K562 (cell line): ENCODE results near the gene MFSD12. TPM values are rescaled to one million over a fixed set of nuclear protein-coding genes. Genes with fewer than 3 reads are reported as not detected.

Experiments
- ARID1B ChIP-seq: fragments of 450-650 bp; IDR thresholded peaks from 2 replicates; pipeline ENCODE4 v1.6.1; 2016; ENCODE audit warnings: antibody characterized with exemption, mild to moderate bottlenecking, inconsistent platforms
- CHAMP1 ChIP-seq: fragments of 450-650 bp; IDR thresholded peaks from 2 replicates; pipeline ENCODE4 v1.6.1; 2016; ENCODE audit warnings: mild to moderate bottlenecking
- FOXJ3 ChIP-seq: sonication (generic); formaldehyde crosslinking; IDR thresholded peaks from 2 replicates; pipeline ENCODE4 v1.4.0; 2020; ENCODE audit warnings: mild to moderate bottlenecking, missing genetic modification reagents
- MAX ChIP-seq: sonication (generic); formaldehyde crosslinking; IDR thresholded peaks from 2 replicates; pipeline ENCODE4 v1.9.0; 2022; ENCODE audit warnings: mild to moderate bottlenecking, missing genetic modification reagents
- POLR2B ChIP-seq: fragments of 450-650 bp; IDR thresholded peaks from 2 replicates; pipeline ENCODE4 v1.6.1; 2018; ENCODE audit warnings: low read depth; ENCODE audit not compliant: partially characterized antibody
- PTTG1 ChIP-seq: fragments of 450-650 bp; IDR thresholded peaks from 2 replicates; pipeline ENCODE4 v1.6.1; 2016; ENCODE audit warnings: low read depth, mild to moderate bottlenecking, missing genetic modification characterization, missing compliant biosample characterization
- SMARCE1 ChIP-seq: fragments of 450-650 bp; IDR thresholded peaks from 2 replicates; pipeline ENCODE4 v1.7.1; 2016; ENCODE audit warnings: mild to moderate bottlenecking
- SRSF1 ChIP-seq: fragments of 200-400 bp; formaldehyde crosslinking; IDR thresholded peaks from 2 replicates; pipeline ENCODE4 v1.6.1; 2017; ENCODE audit warnings: mild to moderate bottlenecking, low read depth, low read length, moderate library complexity
- TCF7 ChIP-seq: sonication (generic); IDR thresholded peaks from 2 replicates; pipeline ENCODE4 v1.6.1; 2016; ENCODE audit warnings: antibody characterized with exemption, borderline replicate concordance
- ZNF224 ChIP-seq: sonication (generic); formaldehyde crosslinking; IDR thresholded peaks from 2 replicates; pipeline ENCODE4 v1.8.0; 2022; ENCODE audit warnings: mild to moderate bottlenecking, missing genetic modification reagents
- ZNF277 ChIP-seq: fragments of 250-450 bp; sonication (Bioruptor Pico); IDR thresholded peaks from 2 replicates; pipeline ENCODE4 v1.8.0; 2022; ENCODE audit warnings: inconsistent platforms, mild to moderate bottlenecking, moderate library complexity, borderline replicate concordance
- ZNF764 ChIP-seq: fragments of 250-450 bp; sonication (Bioruptor Pico); IDR thresholded peaks from 2 replicates; pipeline ENCODE4 v1.4.0; 2020; ENCODE audit warnings: low read depth, mild to moderate bottlenecking, moderate library complexity
- polyA plus RNA-seq, 8 experiments: library from polyadenylated mRNA; depleted of rRNA in 4 of 8; stranded (reverse) in 5 of 8; unstranded in 3 of 8; fragments of >200 nt; fragmentation: Nextera tagmentation in 2 of 8; fragmentation: Illumina TruSeq in 1 of 8; extraction: Ambion mirVana in 2 of 8; extraction: Trizol in 1 of 8; gene quantifications; 2 replicates each; pipeline versions ENCODE4 v1.2.1 to v1.2.3, GENCODE V29; 2011 to 2014; ENCODE audit warnings: inconsistent platforms in 1 of 8, missing spikeins in 1 of 8
- total RNA-seq, 7 experiments: library from RNA; depleted of rRNA in 6 of 7; stranded (reverse); fragments of >200 nt in 6 of 7; fragmentation: Illumina TruSeq in 2 of 7; extraction: Trizol in 2 of 7; gene quantifications; 2 replicates each; pipeline versions ENCODE4 v1.2.1 to v1.2.3, GENCODE V29; 2011 to 2021; ENCODE audit warnings: low replicate concordance in 1 of 7
- TF ChIP-seq, protein P1 (sequence below): fragments of 450-650 bp; formaldehyde crosslinking; IDR thresholded peaks from 2 replicates; pipeline ENCODE4 v1.4.0; 2022; ENCODE audit warnings: missing genetic modification characterization
- TF ChIP-seq, protein P2 (sequence below): fragments of 200-400 bp; formaldehyde crosslinking; IDR thresholded peaks from 2 replicates; pipeline ENCODE4 v1.6.1; 2017; ENCODE audit warnings: mild to moderate bottlenecking, low read depth, low read length, moderate library complexity
- TF ChIP-seq, protein P3 (sequence below): fragments of 450-650 bp; IDR thresholded peaks from 2 replicates; pipeline ENCODE4 v1.7.0; 2016; ENCODE audit warnings: borderline replicate concordance
- TF ChIP-seq, protein P4 (sequence below): sonication (generic); formaldehyde crosslinking; IDR thresholded peaks from 2 replicates; pipeline ENCODE4 v1.8.0; 2022; ENCODE audit warnings: missing genetic modification reagents, mild to moderate bottlenecking, moderate library complexity, borderline replicate concordance

MFSD12 gene
- total and polyA plus RNA-seq, 9 of the 15 experiments (the other 6 are each of a cell fraction or from before 2014, with no cell fraction given): 0.69 to 112 (median 31.8) TPM

GRCh38 chr19:3604987-3605343 lies 47.6 kb upstream of the MFSD12 start (continued):
- TF ChIP-seq ZNF277 (CRISPR knock-in tag) (no peak), POLR2B (no peak), CHAMP1 (no peak), PTTG1 (no peak), FOXJ3 (CRISPR knock-in tag) (no peak), ZNF764 (CRISPR knock-in tag) (no peak), TCF7 (no peak), MAX (CRISPR knock-in tag) (peak; percentile 46; the same call in 1 of the 2 replicates), SMARCE1 (no peak), ZNF224 (no peak), ARID1B (no peak), SRSF1 (no peak)
- TF ChIP-seq, protein P1, sequence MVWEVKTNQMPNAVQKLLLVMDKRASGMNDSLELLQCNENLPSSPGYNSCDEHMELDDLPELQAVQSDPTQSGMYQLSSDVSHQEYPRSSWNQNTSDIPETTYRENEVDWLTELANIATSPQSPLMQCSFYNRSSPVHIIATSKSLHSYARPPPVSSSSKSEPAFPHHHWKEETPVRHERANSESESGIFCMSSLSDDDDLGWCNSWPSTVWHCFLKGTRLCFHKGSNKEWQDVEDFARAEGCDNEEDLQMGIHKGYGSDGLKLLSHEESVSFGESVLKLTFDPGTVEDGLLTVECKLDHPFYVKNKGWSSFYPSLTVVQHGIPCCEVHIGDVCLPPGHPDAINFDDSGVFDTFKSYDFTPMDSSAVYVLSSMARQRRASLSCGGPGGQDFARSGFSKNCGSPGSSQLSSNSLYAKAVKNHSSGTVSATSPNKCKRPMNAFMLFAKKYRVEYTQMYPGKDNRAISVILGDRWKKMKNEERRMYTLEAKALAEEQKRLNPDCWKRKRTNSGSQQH: no peak
- TF ChIP-seq, protein P2, sequence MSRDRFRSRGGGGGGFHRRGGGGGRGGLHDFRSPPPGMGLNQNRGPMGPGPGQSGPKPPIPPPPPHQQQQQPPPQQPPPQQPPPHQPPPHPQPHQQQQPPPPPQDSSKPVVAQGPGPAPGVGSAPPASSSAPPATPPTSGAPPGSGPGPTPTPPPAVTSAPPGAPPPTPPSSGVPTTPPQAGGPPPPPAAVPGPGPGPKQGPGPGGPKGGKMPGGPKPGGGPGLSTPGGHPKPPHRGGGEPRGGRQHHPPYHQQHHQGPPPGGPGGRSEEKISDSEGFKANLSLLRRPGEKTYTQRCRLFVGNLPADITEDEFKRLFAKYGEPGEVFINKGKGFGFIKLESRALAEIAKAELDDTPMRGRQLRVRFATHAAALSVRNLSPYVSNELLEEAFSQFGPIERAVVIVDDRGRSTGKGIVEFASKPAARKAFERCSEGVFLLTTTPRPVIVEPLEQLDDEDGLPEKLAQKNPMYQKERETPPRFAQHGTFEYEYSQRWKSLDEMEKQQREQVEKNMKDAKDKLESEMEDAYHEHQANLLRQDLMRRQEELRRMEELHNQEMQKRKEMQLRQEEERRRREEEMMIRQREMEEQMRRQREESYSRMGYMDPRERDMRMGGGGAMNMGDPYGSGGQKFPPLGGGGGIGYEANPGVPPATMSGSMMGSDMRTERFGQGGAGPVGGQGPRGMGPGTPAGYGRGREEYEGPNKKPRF: no peak
- TF ChIP-seq, protein P3, sequence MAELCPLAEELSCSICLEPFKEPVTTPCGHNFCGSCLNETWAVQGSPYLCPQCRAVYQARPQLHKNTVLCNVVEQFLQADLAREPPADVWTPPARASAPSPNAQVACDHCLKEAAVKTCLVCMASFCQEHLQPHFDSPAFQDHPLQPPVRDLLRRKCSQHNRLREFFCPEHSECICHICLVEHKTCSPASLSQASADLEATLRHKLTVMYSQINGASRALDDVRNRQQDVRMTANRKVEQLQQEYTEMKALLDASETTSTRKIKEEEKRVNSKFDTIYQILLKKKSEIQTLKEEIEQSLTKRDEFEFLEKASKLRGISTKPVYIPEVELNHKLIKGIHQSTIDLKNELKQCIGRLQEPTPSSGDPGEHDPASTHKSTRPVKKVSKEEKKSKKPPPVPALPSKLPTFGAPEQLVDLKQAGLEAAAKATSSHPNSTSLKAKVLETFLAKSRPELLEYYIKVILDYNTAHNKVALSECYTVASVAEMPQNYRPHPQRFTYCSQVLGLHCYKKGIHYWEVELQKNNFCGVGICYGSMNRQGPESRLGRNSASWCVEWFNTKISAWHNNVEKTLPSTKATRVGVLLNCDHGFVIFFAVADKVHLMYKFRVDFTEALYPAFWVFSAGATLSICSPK: no peak
- TF ChIP-seq, protein P4, sequence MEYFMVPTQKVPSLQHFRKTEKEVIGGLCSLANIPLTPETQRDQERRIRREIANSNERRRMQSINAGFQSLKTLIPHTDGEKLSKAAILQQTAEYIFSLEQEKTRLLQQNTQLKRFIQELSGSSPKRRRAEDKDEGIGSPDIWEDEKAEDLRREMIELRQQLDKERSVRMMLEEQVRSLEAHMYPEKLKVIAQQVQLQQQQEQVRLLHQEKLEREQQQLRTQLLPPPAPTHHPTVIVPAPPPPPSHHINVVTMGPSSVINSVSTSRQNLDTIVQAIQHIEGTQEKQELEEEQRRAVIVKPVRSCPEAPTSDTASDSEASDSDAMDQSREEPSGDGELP (CRISPR knock-in tag): peak; percentile 57; the same call in 1 of the 2 replicates
